H1 (cell line): ENCODE measurements around the gene LTF. TPM values are rescaled to one million over a fixed set of nuclear protein-coding genes. Genes with fewer than 3 reads are reported as not detected.

ENCODE experiments used
- CTCF ChIA-PET: fragments of 300-600 bp; sonication (Branson Sonifier 250); formaldehyde crosslinking; loops from one replicate; lab custom pipeline; 2021; ENCODE audit not compliant: partially characterized antibody; lab: Charles Lee
- POLR2A ChIA-PET: fragments of 300-600 bp; sonication (Branson Sonifier 250); formaldehyde crosslinking; loops from one replicate; lab custom pipeline; 2021; ENCODE audit warnings: inconsistent platforms; ENCODE audit not compliant: partially characterized antibody; lab: Charles Lee
- DNase-seq, 2 experiments: peaks; one replicate each; pipeline versions ENCODE4 v3.0.0 to v3.0.0-alpha.2; 2010 to 2022; ENCODE audit warnings: low spot score in 2 of 2, low read depth in 1 of 2, mixed read lengths in 1 of 2
- FAIRE-seq: peaks from 2 replicates; lab custom pipeline; 2011; peaks lifted over from hg19 to GRCh38; lab: Jason Lieb, UNC
- H2AFZ ChIP-seq: 2 replicates; pipeline ENCODE4 v1.8.1; 2012; ENCODE audit warnings: low read length, inconsistent platforms
- H2AK5ac ChIP-seq: 2 replicates; pipeline ENCODE4 v1.6.1; 2013; ENCODE audit warnings: low read depth, low read length
- H2BK120ac ChIP-seq: replicated peaks from 2 replicates; pipeline ENCODE3; 2013; ENCODE audit warnings: low read depth, low read length, inconsistent platforms
- H2BK12ac ChIP-seq: 2 replicates; pipeline ENCODE4 v1.6.1; 2013; ENCODE audit warnings: low read depth, low read length
- H2BK15ac ChIP-seq: 2 replicates; pipeline ENCODE4 v1.6.1; 2013; ENCODE audit warnings: low read length
- H2BK20ac ChIP-seq: 2 replicates; pipeline ENCODE4 v1.6.1; 2013; ENCODE audit warnings: low read length
- H2BK5ac ChIP-seq: 2 replicates; pipeline ENCODE4 v1.6.1; 2013; ENCODE audit warnings: low read depth, low read length
- H3K14ac ChIP-seq: 2 replicates; pipeline ENCODE4 v1.6.1; 2013; ENCODE audit warnings: inconsistent platforms; ENCODE audit not compliant: insufficient read length
- H3K18ac ChIP-seq: 2 replicates; pipeline ENCODE4 v1.6.1; 2013; ENCODE audit warnings: low read length; ENCODE audit errors: extremely low read depth
- H3K23ac ChIP-seq: 2 replicates; pipeline ENCODE4 v1.6.1; 2013; ENCODE audit warnings: inconsistent platforms; ENCODE audit not compliant: insufficient read length
- H3K23me2 ChIP-seq: 2 replicates; pipeline ENCODE4 v1.6.1; 2013; ENCODE audit warnings: low read depth, low read length
- H3K27ac ChIP-seq: 2 replicates; pipeline ENCODE4 v1.6.1; 2011; ENCODE audit warnings: low read depth, low read length, inconsistent platforms
- H3K27me3 ChIP-seq, 4 experiments: replicated peaks in 1 of 4; 1 replicate in 1 of 4; 2 replicates in 3 of 4; pipeline versions ENCODE4 v1.6.1 to v1.8.1; 2011 to 2013; ENCODE audit warnings: low read length in 3 of 4, mild to moderate bottlenecking in 3 of 4, inconsistent platforms in 2 of 4, mixed read lengths in 2 of 4, moderate library complexity in 1 of 4; ENCODE audit not compliant: control insufficient read depth in 3 of 4, insufficient read depth in 3 of 4; ENCODE audit errors: extremely low read depth in 1 of 4
- H3K36me3 ChIP-seq, 4 experiments: 2 replicates each; pipeline versions ENCODE4 v1.6.1 to v1.8.1; 2011 to 2013; ENCODE audit warnings: mild to moderate bottlenecking in 4 of 4, low read length in 3 of 4, moderate library complexity in 2 of 4, control low read depth in 1 of 4, inconsistent platforms in 1 of 4; ENCODE audit not compliant: insufficient read depth in 4 of 4, control insufficient read depth in 2 of 4
- H3K4ac ChIP-seq: replicated peaks from 2 replicates; pipeline ENCODE3; 2013; ENCODE audit warnings: low read length, low read depth, mixed read lengths, inconsistent platforms; ENCODE audit not compliant: insufficient read length
- H3K4me1 ChIP-seq, 4 experiments: replicated peaks in 1 of 4; 1 replicate in 1 of 4; 2 replicates in 3 of 4; pipeline versions ENCODE4 v1.6.1 to v1.8.1; 2011 to 2013; ENCODE audit warnings: low read length in 3 of 4, inconsistent platforms in 2 of 4, mixed read lengths in 1 of 4; ENCODE audit not compliant: insufficient read depth in 4 of 4, control insufficient read depth in 3 of 4
- H3K4me2 ChIP-seq, 2 experiments: 2 replicates each; pipeline versions ENCODE4 v1.6.1 to v1.8.1; 2011 to 2013; ENCODE audit warnings: low read depth in 2 of 2, low read length in 2 of 2, control low read depth in 1 of 2, inconsistent platforms in 1 of 2, mild to moderate bottlenecking in 1 of 2; ENCODE audit not compliant: insufficient read depth in 1 of 2
- H3K4me3 ChIP-seq, 4 experiments: fragments of 200-600, 300-600 bp in 1 of 4; sonication (generic), shearing (Covaris generic), sonication (Bioruptor Twin) in 1 of 4; 2 replicates each; pipeline versions ENCODE4 v1.5.1 to v1.8.1; 2011 to 2016; ENCODE audit warnings: low read length in 4 of 4, low read depth in 3 of 4, control low read depth in 2 of 4, inconsistent platforms in 2 of 4, mild to moderate bottlenecking in 2 of 4, mixed read lengths in 1 of 4, moderate library complexity in 1 of 4; ENCODE audit not compliant: insufficient read depth in 2 of 4; ENCODE audit errors: extremely low read depth in 1 of 4
- H3K56ac ChIP-seq: replicated peaks from 2 replicates; pipeline ENCODE3; 2013; ENCODE audit warnings: low read depth, mild to moderate bottlenecking, mixed read lengths, low read length, inconsistent platforms; ENCODE audit not compliant: insufficient read length
- H3K79me1 ChIP-seq: 2 replicates; pipeline ENCODE4 v1.6.1; 2013; ENCODE audit warnings: low read depth, low read length, control low read depth
- H3K79me2 ChIP-seq, 2 experiments: 2 replicates each; pipeline versions ENCODE4 v1.6.1 to v1.8.1; 2012 to 2013; ENCODE audit warnings: low read length in 2 of 2, mild to moderate bottlenecking in 2 of 2, inconsistent platforms in 1 of 2; ENCODE audit not compliant: insufficient read depth in 2 of 2, control insufficient read depth in 1 of 2
- H3K9ac ChIP-seq, 4 experiments: replicated peaks in 1 of 4; 1 replicate in 1 of 4; 2 replicates in 3 of 4; pipeline versions ENCODE4 v1.6.1 to v1.8.1; 2011 to 2013; ENCODE audit warnings: low read depth in 3 of 4, low read length in 3 of 4, control low read depth in 2 of 4, mild to moderate bottlenecking in 2 of 4, moderate library complexity in 2 of 4, inconsistent platforms in 1 of 4; ENCODE audit errors: extremely low read depth in 1 of 4
- H3K9me3 ChIP-seq, 2 experiments: 2 replicates each; pipeline versions ENCODE4 v1.6.1 to v1.8.1; 2012 to 2013; ENCODE audit warnings: mild to moderate bottlenecking in 2 of 2, moderate library complexity in 2 of 2, control low read depth in 1 of 2, inconsistent platforms in 1 of 2, low read depth in 1 of 2, low read length in 1 of 2, mixed read lengths in 1 of 2; ENCODE audit not compliant: insufficient read depth in 2 of 2
- H4K20me1 ChIP-seq, 2 experiments: replicated peaks in 1 of 2; 2 replicates each; pipeline versions ENCODE3 to v1.8.1; 2011 to 2013; ENCODE audit warnings: inconsistent platforms in 2 of 2, low read length in 2 of 2, mild to moderate bottlenecking in 1 of 2; ENCODE audit not compliant: insufficient read depth in 2 of 2, control insufficient read depth in 1 of 2
- H4K5ac ChIP-seq: 2 replicates; pipeline ENCODE4 v1.6.1; 2013; ENCODE audit warnings: low read length, low read depth, mixed read lengths, inconsistent platforms; ENCODE audit not compliant: insufficient read length
- H4K8ac ChIP-seq: 2 replicates; pipeline ENCODE4 v1.8.0; 2013; ENCODE audit warnings: mild to moderate bottlenecking, moderate library complexity, low read length, inconsistent platforms; ENCODE audit not compliant: insufficient read depth; ENCODE audit errors: extremely low read depth
- H4K91ac ChIP-seq: replicated peaks from 2 replicates; pipeline ENCODE3; 2013; ENCODE audit warnings: low read length, mixed read lengths, inconsistent platforms; ENCODE audit not compliant: insufficient read length
- POU5F1 ChIP-seq: IDR thresholded peaks from 2 replicates; pipeline ENCODE4 v1.6.1; 2011; ENCODE audit warnings: low read depth, mild to moderate bottlenecking, low read length, moderate library complexity
- RAD21 ChIP-seq, 2 experiments: IDR thresholded peaks in 1 of 2; conservative IDR thresholded peaks in 1 of 2; 2 replicates each; pipeline ENCODE4 v1.6.1; 2011; ENCODE audit warnings: low read depth in 2 of 2, low read length in 2 of 2, improper control_type of control experiment in 1 of 2, inconsistent platforms in 1 of 2, mild to moderate bottlenecking in 1 of 2, moderate library complexity in 1 of 2
- TEAD4 ChIP-seq: IDR thresholded peaks from 2 replicates; pipeline ENCODE4 v1.6.1; 2012; ENCODE audit warnings: low read depth, low read length, inconsistent platforms, mixed read lengths
- WGBS, 2 experiments: shearing (Covaris generic) in 1 of 2; methylation state at CpG; one replicate each; pipeline versions ENCODE4 v1.1.6 to v1.1.7; 2013 to 2015; ENCODE audit warnings: low lambda C conversion rate in 2 of 2, mixed read lengths in 2 of 2, inconsistent platforms in 1 of 2, low coverage in 1 of 2, missing lambda C conversion rate in 1 of 2; ENCODE audit not compliant: insufficient replicate concordance in 2 of 2, insufficient coverage in 1 of 2, insufficient read length in 1 of 2; ENCODE audit errors: extremely low coverage in 1 of 2, missing lambda C conversion rate in 1 of 2; 5-methylcytosine and 5-hydroxymethylcytosine counted together
- polyA plus RNA-seq, 7 experiments: library from polyadenylated mRNA; depleted of rRNA in 3 of 7; stranded (reverse) in 5 of 7; unstranded in 2 of 7; fragments of >200 nt in 5 of 7; fragments of 200-250 nt in 2 of 7; gene quantifications; 1 replicate in 5 of 7; 2 replicates in 1 of 7; 4 replicates in 1 of 7; pipeline versions ENCODE4 v1.2.1 to v1.2.3, GENCODE V29; 2011 to 2013; ENCODE audit warnings: missing spikeins in 2 of 7, mixed read lengths in 2 of 7
- total RNA-seq: library from RNA; stranded (reverse); fragmentation: NEBNext Ultra II Directional; extraction: Animal tissue kit (Norgen Biotek cat#: 25700); gene quantifications from 2 replicates; pipeline ENCODE4 v1.2.1, GENCODE V29; 2021
- TF ChIP-seq, protein P1 (sequence below), 3 experiments: IDR thresholded peaks; 1 replicate in 2 of 3; 2 replicates in 1 of 3; pipeline versions ENCODE4 v1.5.1 to v1.6.1; 2011; ENCODE audit warnings: low read length in 3 of 3, mild to moderate bottlenecking in 3 of 3, inconsistent platforms in 2 of 3, low read depth in 1 of 3, moderate library complexity in 1 of 3; ENCODE audit not compliant: insufficient read depth in 1 of 3; ENCODE audit errors: control extremely low read depth in 1 of 3

LTF gene
- total and polyA plus RNA-seq, 2 of the 8 experiments (the other 6 are each of a cell fraction or from before 2014, with no cell fraction given), result 0.23 to 0.99 TPM

DNA sequence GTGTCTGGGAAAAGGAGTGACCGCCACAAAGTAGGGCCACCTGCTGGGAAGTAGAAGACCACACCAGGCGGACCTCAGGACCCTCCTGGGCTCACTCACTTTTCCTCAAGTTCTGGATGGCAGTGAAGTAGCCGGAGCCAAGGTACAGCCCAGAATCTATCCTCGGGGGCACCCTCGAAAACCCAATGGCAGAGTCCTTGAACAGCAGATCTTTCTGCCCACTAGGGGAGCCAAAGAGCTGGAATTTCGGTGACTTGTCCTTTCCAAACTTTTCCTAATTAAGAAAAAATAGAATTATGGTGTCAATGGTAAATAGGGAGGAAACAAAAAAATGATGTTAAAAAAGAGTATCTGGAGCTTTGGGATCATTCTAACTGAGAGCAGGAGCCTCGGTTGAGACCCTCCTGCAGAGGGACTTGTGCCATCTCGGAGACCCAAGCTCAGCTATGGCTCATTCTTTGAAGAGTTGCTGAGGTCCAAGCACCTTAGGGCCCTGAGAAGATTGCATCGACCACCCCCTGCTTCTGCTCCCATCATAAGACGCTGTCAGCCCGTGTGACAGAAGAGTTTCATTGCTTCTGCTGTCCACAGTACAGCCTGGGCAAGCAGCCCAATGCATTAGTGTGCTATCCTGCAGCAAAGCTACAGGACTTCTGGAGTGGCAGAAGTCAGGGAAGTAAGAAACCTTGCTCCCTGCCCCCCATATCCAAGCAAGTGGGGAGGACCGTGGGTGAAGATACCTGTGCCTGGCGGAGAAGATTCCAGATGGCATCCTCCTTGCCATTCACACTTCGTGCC lies 14.8 kb downstream of the LTF start:
- no peaks in the 10 kb centered on the region for H3K23me2 ChIP-seq
- FAIRE-seq (no peak), DNase-seq (peak in 1 of 2 experiments; percentile 67)
- H4K8ac ChIP-seq, result no peak overlapping the region
- no peak overlapping the region for H2BK5ac ChIP-seq
- 85% methylated on average over 14 of the region's 14 CpGs; no CpG with 5 or more reads in 1 of the 2 experiments for WGBS, 2 experiments
- no peak overlapping the region for H2BK120ac ChIP-seq
- no peak overlapping the region for H3K4ac ChIP-seq
- CTCF ChIA-PET, result interaction anchor here (0.6 to 5.0 kb wide), 34 partner anchors 9 to 630 kb away, joined by 3 to 40 read pairs (median 4); partner anchors contain the start of genes CCR5AS, CCRL2, LRRC2 and LTF
- H3K56ac ChIP-seq, result no peak overlapping the region
- H2AK5ac ChIP-seq, result no peak overlapping the region
- H3K4me3 ChIP-seq, result no peak overlapping the region
- 0 out of 2 replicates have a peak overlapping the region, but pooled peaks have one; percentile 27 for H2BK12ac ChIP-seq
- no peaks in the 10 kb centered on the region for H3K36me3 ChIP-seq
- no peaks in the 10 kb centered on the region for H3K79me1 ChIP-seq
- H4K20me1 ChIP-seq, result no peaks in the 10 kb centered on the region
- no peak overlapping the region for H4K5ac ChIP-seq
- no peaks in the 10 kb centered on the region for H3K9me3 ChIP-seq
- POLR2A ChIA-PET, result interaction anchor here (1.1 to 1.5 kb wide), 2 partner anchors 133 to 135 kb away, joined by 4 read pairs; no protein-coding TSS in a partner anchor
- H3K4me2 ChIP-seq, result no peak overlapping the region
- no peak overlapping the region for H3K27ac ChIP-seq
- no peak overlapping the region for H2AFZ ChIP-seq
- H3K9ac ChIP-seq, result no peak overlapping the region
- no peaks in the 10 kb centered on the region for H3K4me1 ChIP-seq
- peak; percentile 40 to 51 for TF ChIP-seq RAD21 (IDR thresholded peaks at IDR 0.05 in 1 of 2, conservative IDR thresholded peaks at IDR 0.05 in 1 of 2; ENCODE audit: low read depth in 2 of 2, low read length in 2 of 2)
- TF ChIP-seq, protein P1, sequence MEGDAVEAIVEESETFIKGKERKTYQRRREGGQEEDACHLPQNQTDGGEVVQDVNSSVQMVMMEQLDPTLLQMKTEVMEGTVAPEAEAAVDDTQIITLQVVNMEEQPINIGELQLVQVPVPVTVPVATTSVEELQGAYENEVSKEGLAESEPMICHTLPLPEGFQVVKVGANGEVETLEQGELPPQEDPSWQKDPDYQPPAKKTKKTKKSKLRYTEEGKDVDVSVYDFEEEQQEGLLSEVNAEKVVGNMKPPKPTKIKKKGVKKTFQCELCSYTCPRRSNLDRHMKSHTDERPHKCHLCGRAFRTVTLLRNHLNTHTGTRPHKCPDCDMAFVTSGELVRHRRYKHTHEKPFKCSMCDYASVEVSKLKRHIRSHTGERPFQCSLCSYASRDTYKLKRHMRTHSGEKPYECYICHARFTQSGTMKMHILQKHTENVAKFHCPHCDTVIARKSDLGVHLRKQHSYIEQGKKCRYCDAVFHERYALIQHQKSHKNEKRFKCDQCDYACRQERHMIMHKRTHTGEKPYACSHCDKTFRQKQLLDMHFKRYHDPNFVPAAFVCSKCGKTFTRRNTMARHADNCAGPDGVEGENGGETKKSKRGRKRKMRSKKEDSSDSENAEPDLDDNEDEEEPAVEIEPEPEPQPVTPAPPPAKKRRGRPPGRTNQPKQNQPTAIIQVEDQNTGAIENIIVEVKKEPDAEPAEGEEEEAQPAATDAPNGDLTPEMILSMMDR (IDR thresholded peaks at IDR 0.05; ENCODE audit: control extremely low read depth in 1 of 3, insufficient read depth in 1 of 3, low read depth in 1 of 3, low read length in 3 of 3), result peak; percentile 49 to 76 (median 59)
- no peak for TF ChIP-seq POU5F1
- TF ChIP-seq TEAD4, result peak; percentile 51; the same call in 1 of the 2 replicates
- TF ChIP-seq, all 59 proteins: peak for 3
- no peak overlapping the region for H3K23ac ChIP-seq
- H2BK15ac ChIP-seq, result no peak overlapping the region
- H4K91ac ChIP-seq, result no peak overlapping the region
- no peak overlapping the region for H3K14ac ChIP-seq
- no peaks in the 10 kb centered on the region for H3K79me2 ChIP-seq
- H3K27me3 ChIP-seq, result no peaks in the 10 kb centered on the region
- no peak overlapping the region for H2BK20ac ChIP-seq
- H3K18ac ChIP-seq, result peak overlapping the region; percentile 83; the same call in 1 of the 2 replicates
